ENCODE data around the gene NCR1. TPM values are rescaled to one million over a fixed set of nuclear protein-coding genes. Genes with fewer than 3 reads are reported as not detected.
"Not testable (repeated sequence)": the region's sequence is repeated elsewhere in the genome, so short reads cannot be mapped to it uniquely, and the experiment has no call there.

NCR1 gene
- total RNA-seq, 1 experiment from 2014 or later, result not detected

DNA sequence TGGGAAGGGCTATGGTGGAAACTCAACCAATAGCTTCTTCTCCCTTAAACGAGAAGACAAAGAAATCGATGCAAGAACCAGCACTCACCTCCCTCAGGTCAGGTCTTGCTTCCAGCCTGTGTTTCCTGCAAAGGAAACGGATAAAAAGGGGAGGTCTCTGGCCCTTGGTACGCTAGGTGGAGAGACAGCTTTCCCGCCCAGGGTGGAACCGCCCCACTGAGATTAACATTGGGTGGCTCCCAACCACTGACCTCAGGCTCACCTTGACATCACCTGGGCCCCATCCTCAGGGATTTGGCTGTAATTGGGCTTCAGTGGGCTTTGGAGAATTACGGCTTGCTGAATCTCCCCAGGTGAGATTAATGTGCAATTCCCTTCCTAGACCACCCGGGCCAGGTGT, 41.4 kb downstream of the NCR1 start, which contains the start of gene NLRP7:
NLRP7 (minus strand) TSS at position 150 of the 400 bp plus-strand sequence.
- intact Hi-C loops (cut with micrococcal nuclease; ENCODE audit: unreplicated experiment), result no loop called here
- POLR2A ChIA-PET (ENCODE audit: unreplicated experiment), result interaction anchor here (0.6 kb wide), 2 partner anchors 387 to 1456 kb away, joined by 3 to 9 read pairs; no protein-coding TSS in a partner anchor
- Histone ChIP-seq H3K4me3 (no peak within 1 kb of the TSS), H2AFZ (no peak within 1 kb of the TSS), H3K27ac (no peak within 1 kb of the TSS), H3K9me2 (ENCODE audit: insufficient read depth) (no peaks in the 10 kb centered on the region), H4K20me1 (ENCODE audit: insufficient read depth) (no peaks in the 10 kb centered on the region), H3F3A (ENCODE audit: insufficient read depth, low read depth) (peaks cover 15% of the 10 kb centered on the region; the same call in 1 of the 2 replicates), H3K27me3 (ENCODE audit: insufficient read depth, low read depth) (no peaks in the 10 kb centered on the region), H3K9me3 (ENCODE audit: insufficient read depth, low read depth) (no peaks in the 10 kb centered on the region), H3K4me1 (replicated peaks; ENCODE audit: insufficient read depth) (peaks cover 14% of the 10 kb centered on the region), H3K4me2 (no peak within 1 kb of the TSS), H3K79me2 (ENCODE audit: low read depth) (no peaks in the 10 kb centered on the region), H3K36me3 (ENCODE audit: low read depth) (no peaks in the 10 kb centered on the region)
- BruUV-seq (replicated peaks), result no TSS peak
- no peak for DNase-seq
- TF ChIP-seq EZH2 (IDR thresholded peaks at IDR 0.05; ENCODE audit: low read depth) (no peak), CTCF (conservative IDR thresholded peaks at IDR 0.05) (no peak)
- CTCF ChIA-PET, result no interaction called here

DNA sequence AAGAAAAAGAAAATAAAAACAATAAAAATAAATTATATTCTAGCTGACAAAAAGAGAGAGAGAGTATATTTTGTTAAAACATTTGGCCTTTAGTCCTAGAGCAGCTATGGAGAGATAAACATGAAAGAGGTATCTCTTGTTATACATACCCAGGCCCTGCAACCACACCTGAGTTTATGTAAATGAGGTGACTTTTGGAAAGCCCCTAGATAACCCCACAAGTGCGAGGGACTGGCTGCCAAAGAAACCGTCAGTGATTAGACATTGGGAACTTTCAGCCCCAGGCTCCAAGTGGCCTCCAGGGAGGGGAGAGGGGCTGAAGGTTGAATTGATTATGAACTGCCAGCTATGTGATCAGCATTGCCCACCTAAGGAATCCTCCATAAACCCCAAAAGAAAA, 43.5 kb downstream of the NCR1 start:
- POLR2A ChIA-PET (ENCODE audit: unreplicated experiment), result no interaction called here

GRCh38 chr19:54950580-54950979, 44.6 kb downstream of the NCR1 start:
- H3K27ac ChIP-seq; H4K20me1 ChIP-seq (ENCODE audit: insufficient read depth); H3K4me2 ChIP-seq; POLR2A ChIA-PET (ENCODE audit: unreplicated experiment); H3K27me3 ChIP-seq (ENCODE audit: insufficient read depth, low read depth); BruUV-seq (replicated peaks); CTCF ChIA-PET; H3K9me2 ChIP-seq (ENCODE audit: insufficient read depth); H3K79me2 ChIP-seq (ENCODE audit: low read depth); H3K36me3 ChIP-seq (ENCODE audit: low read depth); DNase-seq; H3K4me3 ChIP-seq; H3K9me3 ChIP-seq (ENCODE audit: insufficient read depth, low read depth): not testable (repeated sequence)
- Histone ChIP-seq H3K4me1 (replicated peaks; ENCODE audit: insufficient read depth) (peaks cover 24% of the 10 kb centered on the region), H2AFZ (0 out of 2 replicates have a peak overlapping the region, but pooled peaks have one; percentile 9), H3F3A (ENCODE audit: insufficient read depth, low read depth) (peaks cover 23% of the 10 kb centered on the region; the same call in 1 of the 2 replicates)
- intact Hi-C loops (cut with micrococcal nuclease; ENCODE audit: unreplicated experiment), result loop anchor here (10.0 kb wide), 1 partner anchor 114 kb away; the partner anchor contains the start of gene RDH13

More for the DNA sequence above, 43.5 kb downstream of the NCR1 start:
- no TSS peak for BruUV-seq (replicated peaks)
- CTCF ChIA-PET, result no interaction called here
- no peak overlapping the region for H3K27ac ChIP-seq
- no peaks in the 10 kb centered on the region for H3K36me3 ChIP-seq (ENCODE audit: low read depth)
- no peak overlapping the region for H3K4me2 ChIP-seq
- DNase-seq, result no peak
- H3K4me3 ChIP-seq, result no peak overlapping the region
- H2AFZ ChIP-seq, result no peak overlapping the region; the same call in 1 of the 2 replicates
- intact Hi-C loops (cut with micrococcal nuclease; ENCODE audit: unreplicated experiment), result no loop called here
- no peaks in the 10 kb centered on the region for H3K27me3 ChIP-seq (ENCODE audit: insufficient read depth, low read depth)
- H3K9me3 ChIP-seq (ENCODE audit: insufficient read depth, low read depth), result no peaks in the 10 kb centered on the region
- peaks cover 24% of the 10 kb centered on the region for H3K4me1 ChIP-seq (replicated peaks; ENCODE audit: insufficient read depth)
- TF ChIP-seq EZH2 (IDR thresholded peaks at IDR 0.05; ENCODE audit: low read depth) (no peak), CTCF (conservative IDR thresholded peaks at IDR 0.05) (no peak)
- no peaks in the 10 kb centered on the region for H4K20me1 ChIP-seq (ENCODE audit: insufficient read depth)
- H3F3A ChIP-seq (ENCODE audit: insufficient read depth, low read depth), result peaks cover 23% of the 10 kb centered on the region; the same call in 1 of the 2 replicates
- H3K79me2 ChIP-seq (ENCODE audit: low read depth), result no peaks in the 10 kb centered on the region
- H3K9me2 ChIP-seq (ENCODE audit: insufficient read depth), result no peaks in the 10 kb centered on the region

All from PC-9 (cell line).